ENCODE measurements around the gene MOCOS. TPM values are rescaled to one million over a fixed set of nuclear protein-coding genes. Genes with fewer than 3 reads are reported as not detected.
A peak's percentile ranks its signal among the peaks of the same experiment; 100 is the strongest.

Gene MOCOS
- total RNA-seq, 2 donors from 2014 or later, result 0.30 TPM; not detected in 1

- DNase-seq, result no peak
- no peak overlapping the region for H3K27ac Mint-ChIP-seq
- H3K9me3 ChIP-seq (ENCODE audit: control insufficient read depth, low read length, poor library complexity, severe bottlenecking), result no peaks in the 10 kb centered on the region
- ATAC-seq, result no peak
- no peak overlapping the region for H3K4me3 Mint-ChIP-seq
- peaks cover 22% of the 10 kb centered on the region for H3K4me1 Mint-ChIP-seq
- no peaks in the 10 kb centered on the region for H3K36me3 Mint-ChIP-seq (ENCODE audit: low read depth)
- peaks cover 3% of the 10 kb centered on the region for H3K27me3 Mint-ChIP-seq
Observed at GRCh38 chr18:36183033-36183432, 4.3 kb upstream of the MOCOS start.

GRCh38 chr18:36183987-36184386 is 3.3 kb upstream of the MOCOS start:
- H3K4me1 Mint-ChIP-seq, result peaks cover 27% of the 10 kb centered on the region
- no peak for ATAC-seq
- H3K36me3 Mint-ChIP-seq (ENCODE audit: low read depth), result peaks cover 4% of the 10 kb centered on the region
- DNase-seq, result no peak
- H3K9me3 ChIP-seq (ENCODE audit: control insufficient read depth, low read length, poor library complexity, severe bottlenecking), result no peaks in the 10 kb centered on the region
- H3K27ac Mint-ChIP-seq, result no peak overlapping the region
- no peak overlapping the region for H3K4me3 Mint-ChIP-seq
- H3K27me3 Mint-ChIP-seq, result peaks cover 12% of the 10 kb centered on the region

- peak overlapping the region; percentile 60 for H3K4me3 Mint-ChIP-seq
Observed at GRCh38 chr18:36185157-36185556, 2.1 kb upstream of the MOCOS start.

GRCh38 chr18:36185901-36186460 is 1.3 kb upstream of the MOCOS start:
- no peaks in the 10 kb centered on the region for H3K9me3 ChIP-seq (ENCODE audit: control insufficient read depth, low read length, poor library complexity, severe bottlenecking)
- H3K27ac Mint-ChIP-seq, result no peak overlapping the region
- H3K4me3 Mint-ChIP-seq, result peak overlapping the region; percentile 60
- ATAC-seq, result no peak
- H3K4me1 Mint-ChIP-seq, result peaks cover 19% of the 10 kb centered on the region
- H3K36me3 Mint-ChIP-seq (ENCODE audit: low read depth), result peaks cover 6% of the 10 kb centered on the region
- H3K27me3 Mint-ChIP-seq, result peaks cover 20% of the 10 kb centered on the region
- DNase-seq, result no peak

More at GRCh38 chr18:36185157-36185556, 2.1 kb upstream of the MOCOS start:
- peak overlapping the region; percentile 68 for H3K27ac Mint-ChIP-seq
- H3K4me1 Mint-ChIP-seq, result peaks cover 24% of the 10 kb centered on the region
- DNase-seq (no peak), ATAC-seq (no peak)
- H3K27me3 Mint-ChIP-seq, result peaks cover 18% of the 10 kb centered on the region
- peaks cover 4% of the 10 kb centered on the region for H3K36me3 Mint-ChIP-seq (ENCODE audit: low read depth)
- H3K9me3 ChIP-seq (ENCODE audit: control insufficient read depth, low read length, poor library complexity, severe bottlenecking), result no peaks in the 10 kb centered on the region

- no peak overlapping the region for H3K27ac Mint-ChIP-seq
- ATAC-seq, result peak; percentile 38
- no peak for DNase-seq
- H3K27me3 Mint-ChIP-seq, result peaks cover 26% of the 10 kb centered on the region
- H3K9me3 ChIP-seq (ENCODE audit: control insufficient read depth, low read length, poor library complexity, severe bottlenecking), result no peaks in the 10 kb centered on the region
- peaks cover 6% of the 10 kb centered on the region for H3K36me3 Mint-ChIP-seq (ENCODE audit: low read depth)
- H3K4me3 Mint-ChIP-seq, result peak overlapping the region; percentile 87
- peaks cover 19% of the 10 kb centered on the region for H3K4me1 Mint-ChIP-seq
Observed at GRCh38 chr18:36186461-36187192, 670 bp upstream of the MOCOS start.

GRCh38 chr18:36187826-36188721 is 777 bp downstream of the MOCOS start:
- peaks cover 14% of the 10 kb centered on the region for H3K4me1 Mint-ChIP-seq
- DNase-seq, result no peak
- peaks cover 29% of the 10 kb centered on the region for H3K27me3 Mint-ChIP-seq
- H3K9me3 ChIP-seq (ENCODE audit: control insufficient read depth, low read length, poor library complexity, severe bottlenecking), result no peaks in the 10 kb centered on the region
- H3K27ac Mint-ChIP-seq, result no peak overlapping the region
- peak overlapping the region; percentile 88 for H3K4me3 Mint-ChIP-seq
- H3K36me3 Mint-ChIP-seq (ENCODE audit: low read depth), result peaks cover 6% of the 10 kb centered on the region
- peak; percentile 10 for ATAC-seq

- Mint-ChIP-seq H3K27me3 (peaks cover 29% of the 10 kb centered on the region), H3K27ac (no peak overlapping the region), H3K4me1 (peaks cover 14% of the 10 kb centered on the region), H3K4me3 (peak overlapping the region; percentile 88), H3K36me3 (ENCODE audit: low read depth) (peaks cover 6% of the 10 kb centered on the region)
- H3K9me3 ChIP-seq (ENCODE audit: control insufficient read depth, low read length, poor library complexity, severe bottlenecking), result no peaks in the 10 kb centered on the region
- DNase-seq (no peak), ATAC-seq (no peak)
Observed at GRCh38 chr18:36188916-36189315, 1.6 kb downstream of the MOCOS start.

- DNase-seq (no peak), ATAC-seq (no peak)
- Mint-ChIP-seq H3K27me3 (peaks cover 29% of the 10 kb centered on the region), H3K4me3 (no peak overlapping the region), H3K4me1 (peaks cover 14% of the 10 kb centered on the region), H3K27ac (no peak overlapping the region), H3K36me3 (ENCODE audit: low read depth) (peaks cover 6% of the 10 kb centered on the region)
- no peaks in the 10 kb centered on the region for H3K9me3 ChIP-seq (ENCODE audit: control insufficient read depth, low read length, poor library complexity, severe bottlenecking)
Observed at GRCh38 chr18:36189486-36189885, 2.2 kb downstream of the MOCOS start.

- no peaks in the 10 kb centered on the region for H3K9me3 ChIP-seq (ENCODE audit: control insufficient read depth, low read length, poor library complexity, severe bottlenecking)
- Mint-ChIP-seq H3K27ac (no peak overlapping the region), H3K4me1 (peaks cover 12% of the 10 kb centered on the region), H3K27me3 (peaks cover 39% of the 10 kb centered on the region), H3K4me3 (no peak overlapping the region), H3K36me3 (ENCODE audit: low read depth) (peaks cover 6% of the 10 kb centered on the region)
- ATAC-seq, result no peak
- no peak for DNase-seq
Observed at GRCh38 chr18:36191286-36191685, 4.0 kb downstream of the MOCOS start.

- DNase-seq (no peak), ATAC-seq (no peak)
- peaks cover 6% of the 10 kb centered on the region for H3K36me3 Mint-ChIP-seq (ENCODE audit: low read depth)
- H3K4me1 Mint-ChIP-seq, result peaks cover 12% of the 10 kb centered on the region
- peaks cover 39% of the 10 kb centered on the region for H3K27me3 Mint-ChIP-seq
- no peaks in the 10 kb centered on the region for H3K9me3 ChIP-seq (ENCODE audit: control insufficient read depth, low read length, poor library complexity, severe bottlenecking)
- H3K4me3 Mint-ChIP-seq, result no peak overlapping the region
- no peak overlapping the region for H3K27ac Mint-ChIP-seq
Observed at GRCh38 chr18:36191711-36192110, 4.4 kb downstream of the MOCOS start.

GRCh38 chr18:36194600-36195315 is 7.5 kb downstream of the MOCOS start:
- no peak overlapping the region for H3K4me3 Mint-ChIP-seq
- no peak overlapping the region for H3K27ac Mint-ChIP-seq
- no peak for DNase-seq
- ATAC-seq, result no peak
- peaks cover 21% of the 10 kb centered on the region for H3K27me3 Mint-ChIP-seq
- H3K9me3 ChIP-seq (ENCODE audit: control insufficient read depth, low read length, poor library complexity, severe bottlenecking), result no peaks in the 10 kb centered on the region
- H3K4me1 Mint-ChIP-seq, result peaks cover 2% of the 10 kb centered on the region
- peaks cover 2% of the 10 kb centered on the region for H3K36me3 Mint-ChIP-seq (ENCODE audit: low read depth)

- ATAC-seq, result no peak
- H3K9me3 ChIP-seq (ENCODE audit: control insufficient read depth, low read length, poor library complexity, severe bottlenecking), result no peaks in the 10 kb centered on the region
- no peak for DNase-seq
- peaks cover 2% of the 10 kb centered on the region for H3K36me3 Mint-ChIP-seq (ENCODE audit: low read depth)
- H3K4me3 Mint-ChIP-seq, result peak overlapping the region; percentile 49
- H3K27ac Mint-ChIP-seq, result no peak overlapping the region
- peaks cover 21% of the 10 kb centered on the region for H3K27me3 Mint-ChIP-seq
- H3K4me1 Mint-ChIP-seq, result peaks cover 2% of the 10 kb centered on the region
Observed at GRCh38 chr18:36195427-36196122, 8.3 kb downstream of the MOCOS start.

Data from T-helper 17 cell (primary cell).